SW480 (cell line): Measurements from ENCODE around the gene SPNS1.
A peak's percentile ranks its signal among the peaks of the same experiment; 100 is the strongest.
"Not testable (repeated sequence)": the region's sequence is repeated elsewhere in the genome, so short reads cannot be mapped to it uniquely, and the experiment has no call there.

Source experiments
- DNase-seq: peaks from one replicate; pipeline ENCODE4 v3.0.0-alpha.2; 2016; ENCODE audit warnings: low spot score

SPNS1 gene

DNA sequence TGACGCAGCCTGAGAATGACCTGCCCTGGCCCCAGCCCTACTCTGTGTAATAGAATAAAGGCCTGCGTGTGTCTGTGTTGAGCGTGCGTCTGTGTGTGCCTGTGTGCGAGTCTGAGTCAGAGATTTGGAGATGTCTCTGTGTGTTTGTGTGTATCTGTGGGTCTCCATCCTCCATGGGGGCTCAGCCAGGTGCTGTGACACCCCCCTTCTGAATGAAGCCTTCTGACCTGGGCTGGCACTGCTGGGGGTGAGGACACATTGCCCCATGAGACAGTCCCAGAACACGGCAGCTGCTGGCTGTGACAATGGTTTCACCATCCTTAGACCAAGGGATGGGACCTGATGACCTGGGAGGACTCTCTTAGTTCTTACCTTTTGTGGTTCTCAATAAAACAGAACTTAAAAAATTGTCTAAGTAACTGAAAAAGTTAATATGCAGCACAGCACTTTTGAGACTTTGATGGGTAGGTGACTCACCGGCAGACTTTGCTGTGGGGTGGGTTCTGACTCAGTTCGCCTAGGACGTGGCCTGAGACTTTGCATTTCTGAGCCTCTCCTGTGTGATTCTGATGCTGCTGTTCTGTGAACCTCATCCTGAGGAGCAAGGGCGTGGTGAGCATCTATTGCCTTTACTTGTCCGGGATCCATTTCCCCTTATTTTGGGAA, 15.9 kb downstream of the SPNS1 start:
- DNase-seq: no peak

DNA sequence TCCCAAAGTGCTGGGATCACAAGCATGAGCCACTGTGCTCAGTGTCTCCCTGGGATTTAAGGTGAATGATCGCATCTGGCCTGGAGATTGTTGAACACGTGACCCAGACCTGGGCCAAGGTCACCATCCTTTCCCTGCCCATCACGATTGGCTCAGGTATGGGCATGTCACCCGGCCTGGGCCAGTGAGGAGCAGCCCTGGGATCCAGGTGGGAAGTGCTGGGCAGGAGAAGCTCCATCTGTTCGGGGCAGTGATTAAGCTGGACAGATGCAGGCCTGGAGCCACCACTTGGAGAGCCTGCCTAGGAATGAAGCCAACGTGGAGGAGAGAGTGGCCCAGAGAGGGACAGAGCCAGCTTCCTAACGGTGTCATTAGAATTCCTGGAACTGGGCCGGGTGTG, 17.1 kb downstream of the SPNS1 start:
- no peak for DNase-seq

DNA sequence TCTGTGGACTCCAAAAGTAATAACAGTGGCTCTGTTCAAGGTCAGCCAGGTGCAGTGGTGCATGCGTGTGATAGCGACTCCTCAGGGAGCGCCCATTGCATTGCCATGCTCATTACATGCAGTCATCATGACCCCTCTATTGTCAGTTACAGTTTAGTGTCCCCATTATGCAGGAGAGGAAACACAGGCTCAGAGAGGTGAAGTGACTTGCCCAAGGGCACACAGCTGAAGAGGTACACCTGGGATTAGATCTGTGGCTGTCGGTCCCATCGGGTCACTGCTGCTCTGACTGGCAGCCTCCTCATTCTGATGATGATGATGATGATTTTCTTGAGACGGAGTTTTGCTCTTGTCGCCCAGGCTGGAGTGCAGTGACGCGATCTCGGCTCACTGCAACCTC, 17.9 kb downstream of the SPNS1 start:
- DNase-seq: no peak

DNA sequence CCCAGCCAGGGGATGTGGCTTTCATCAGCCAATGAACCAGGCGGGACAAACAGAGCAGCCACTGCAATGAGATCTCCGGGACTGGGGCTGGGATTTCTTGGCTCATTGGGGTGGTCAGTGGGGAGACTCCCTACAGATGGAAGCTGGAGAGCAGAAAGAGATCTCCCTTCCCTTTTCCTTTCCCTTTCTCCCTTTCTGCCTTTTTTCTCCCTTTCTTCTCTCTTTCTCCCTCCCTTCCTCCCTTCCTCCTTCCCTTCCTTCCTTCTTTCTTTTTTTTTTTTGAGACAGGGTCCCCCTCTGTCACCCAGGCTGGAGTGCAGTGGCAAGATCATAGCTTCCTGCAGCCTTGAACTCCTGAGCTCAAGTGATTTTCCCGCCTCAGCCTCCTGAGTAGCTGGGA, 24.3 kb downstream of the SPNS1 start:
- no peak for DNase-seq

DNA sequence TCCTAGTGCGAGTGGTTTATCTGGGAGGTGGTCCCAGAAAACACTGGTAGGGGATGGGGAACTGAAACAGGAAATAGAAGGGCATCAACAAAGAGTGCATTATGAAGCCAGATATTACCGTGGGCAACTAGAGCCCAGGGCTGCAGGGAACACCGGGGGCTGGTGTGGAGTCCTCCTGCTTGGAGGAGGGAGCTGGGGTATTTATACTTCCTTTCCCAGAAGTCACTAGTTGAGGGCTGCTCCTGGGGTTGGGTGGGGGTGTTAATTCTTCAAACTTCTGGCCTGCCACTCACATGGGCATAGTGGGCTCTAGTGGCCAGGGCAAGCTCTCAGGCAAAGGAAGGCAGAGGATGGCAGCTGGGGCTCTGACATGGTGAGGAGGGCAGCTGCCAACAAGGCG, 25.0 kb downstream of the SPNS1 start:
- DNase-seq: no peak

DNA sequence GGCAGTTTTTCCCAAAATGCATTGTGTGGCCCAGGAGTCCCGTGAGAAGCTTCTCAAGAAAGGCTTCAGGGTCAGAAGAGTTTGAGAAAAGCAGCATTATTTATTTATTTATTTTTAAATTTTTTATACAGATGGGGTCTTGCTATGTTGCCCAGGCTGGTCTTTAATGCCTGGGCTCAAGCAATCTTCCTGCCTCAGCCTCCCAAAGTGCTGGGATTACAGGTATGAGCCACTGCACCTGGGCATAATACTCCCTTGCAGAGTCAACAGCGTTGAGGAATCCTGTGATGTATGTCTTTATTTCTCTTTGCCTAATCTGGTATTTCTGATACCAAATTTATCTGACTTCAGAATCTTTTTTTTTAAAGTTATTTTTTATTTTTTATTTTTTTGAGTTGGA, 25.4 kb downstream of the SPNS1 start:
- DNase-seq: no peak

DNA sequence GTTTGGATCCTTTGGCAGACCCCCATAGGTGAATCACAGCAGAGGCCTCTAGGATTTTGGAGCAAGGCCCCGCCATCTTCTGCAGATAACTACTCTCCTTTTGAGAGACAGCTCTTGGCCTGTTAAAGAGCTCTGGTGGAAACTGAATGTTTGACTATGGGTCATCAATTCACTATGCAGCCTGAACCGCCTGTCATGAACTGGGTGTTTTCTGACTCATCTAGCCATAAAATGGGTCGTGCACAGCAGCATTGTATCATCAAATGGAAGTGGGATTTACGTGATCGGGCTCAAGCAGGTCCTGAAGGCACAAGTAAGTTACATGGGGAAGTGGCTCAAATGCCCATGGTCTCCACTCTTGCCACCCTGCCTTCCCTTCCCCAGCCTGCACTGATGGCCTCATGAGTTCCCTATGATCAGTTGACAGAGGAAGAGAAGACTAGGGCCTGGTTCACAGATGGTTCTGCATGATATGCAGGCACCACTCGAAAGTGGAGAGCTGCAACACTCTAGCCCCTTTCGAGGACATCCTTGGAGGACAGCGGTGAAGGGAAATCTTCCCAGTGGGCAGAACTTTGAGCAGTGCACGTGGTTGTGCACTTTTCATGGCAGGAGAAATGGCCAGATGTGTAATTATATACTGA, 30.0 kb downstream of the SPNS1 start:
- DNase-seq: not testable (repeated sequence)

DNA sequence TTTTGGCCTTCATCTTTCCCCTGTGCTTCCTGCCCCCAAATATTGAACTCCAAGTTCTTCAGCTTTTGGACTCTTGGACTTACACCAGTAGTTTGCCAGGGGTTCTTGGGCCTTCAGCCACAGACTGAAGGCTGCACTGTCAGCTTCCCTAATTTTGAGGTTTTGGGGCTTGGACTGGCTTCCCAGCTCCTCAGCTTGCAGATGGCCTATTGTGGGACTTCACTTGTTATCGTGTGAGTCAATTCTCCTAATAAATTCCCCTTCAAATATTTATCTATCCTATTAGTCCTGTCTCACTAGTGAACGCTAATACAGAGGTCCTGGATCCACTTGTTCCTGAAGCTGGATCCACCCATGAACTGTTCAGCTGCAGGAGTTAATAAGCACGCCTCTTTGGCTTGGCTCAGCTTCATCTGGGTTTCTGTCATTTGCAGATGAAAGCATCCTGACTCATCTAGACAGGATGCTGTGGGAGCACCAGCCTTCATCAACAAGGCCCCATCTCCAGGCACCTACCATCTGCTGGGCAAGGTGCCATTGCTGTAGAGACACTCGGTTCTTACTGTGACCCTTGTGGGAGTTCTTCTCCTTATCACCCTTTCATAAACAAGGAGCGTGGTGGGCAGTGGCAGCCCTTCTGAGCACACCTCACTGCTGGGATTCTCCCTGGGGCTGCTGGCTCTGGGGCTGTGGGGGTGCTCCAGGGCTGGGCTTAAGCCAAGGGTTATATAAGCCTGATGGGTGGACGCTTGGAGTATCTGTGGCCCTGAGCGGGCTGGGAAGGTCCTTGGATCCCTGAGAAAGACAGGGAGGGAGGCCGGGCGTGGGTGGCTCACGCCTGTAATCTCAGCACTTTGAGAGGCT, 33.4 kb downstream of the SPNS1 start:
- peak; percentile 23 for DNase-seq

DNA sequence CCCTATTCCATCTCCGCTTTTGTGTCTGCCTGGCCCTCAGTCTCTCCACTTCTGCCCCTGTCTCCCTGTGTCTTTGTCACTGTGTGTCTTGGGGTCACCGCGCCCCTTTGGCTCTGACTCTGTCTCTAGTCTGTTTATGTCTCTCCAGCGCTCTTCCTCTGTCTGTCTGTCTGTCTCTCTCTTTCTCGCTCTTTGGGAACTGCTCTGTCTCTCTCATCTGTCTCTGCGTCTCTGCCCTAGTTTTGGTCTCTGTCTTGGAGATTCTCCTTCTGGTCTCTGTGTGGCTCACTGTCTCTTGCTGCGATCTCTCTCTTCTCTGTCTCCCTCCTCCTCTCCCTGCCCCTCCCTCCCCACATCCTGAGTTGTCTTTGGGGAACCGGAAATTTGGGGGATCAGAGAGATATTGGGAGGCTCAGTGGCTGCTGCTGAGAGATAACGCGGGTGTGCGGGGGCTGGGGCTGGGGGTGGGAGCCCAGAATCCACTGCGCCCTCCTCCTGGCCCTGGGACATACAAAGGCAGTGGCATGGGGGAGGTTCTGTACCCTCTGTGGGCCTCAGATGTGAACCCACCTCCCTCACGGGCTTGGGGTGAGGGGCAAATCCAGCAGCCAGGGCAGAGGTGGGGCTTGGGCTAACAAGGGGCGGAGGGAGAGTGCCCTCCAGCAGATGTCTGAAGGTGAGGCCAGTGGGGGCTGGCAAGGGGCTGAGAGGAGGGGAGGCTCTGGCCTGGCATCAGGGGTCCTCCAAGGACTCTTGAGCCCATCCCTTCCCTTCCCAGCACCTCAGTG, 34.7 kb downstream of the SPNS1 start:
- DNase-seq: no peak

DNA sequence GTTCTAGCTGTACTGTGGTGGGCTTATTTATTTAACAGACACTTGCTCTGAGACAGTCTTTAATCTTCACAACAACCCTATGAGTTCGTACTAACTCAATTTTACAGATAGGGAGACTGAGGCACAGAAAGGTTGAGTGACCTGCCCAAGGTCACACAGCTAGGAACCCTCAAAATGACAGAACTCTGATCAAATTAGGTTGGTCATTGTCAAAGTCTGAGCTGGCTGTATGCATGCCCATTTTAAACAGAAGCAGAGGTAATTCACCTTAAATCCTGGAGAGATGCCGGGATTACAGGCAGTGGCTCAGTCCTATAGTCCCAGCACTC, 35.2 kb downstream of the SPNS1 start:
- no peak for DNase-seq

DNA sequence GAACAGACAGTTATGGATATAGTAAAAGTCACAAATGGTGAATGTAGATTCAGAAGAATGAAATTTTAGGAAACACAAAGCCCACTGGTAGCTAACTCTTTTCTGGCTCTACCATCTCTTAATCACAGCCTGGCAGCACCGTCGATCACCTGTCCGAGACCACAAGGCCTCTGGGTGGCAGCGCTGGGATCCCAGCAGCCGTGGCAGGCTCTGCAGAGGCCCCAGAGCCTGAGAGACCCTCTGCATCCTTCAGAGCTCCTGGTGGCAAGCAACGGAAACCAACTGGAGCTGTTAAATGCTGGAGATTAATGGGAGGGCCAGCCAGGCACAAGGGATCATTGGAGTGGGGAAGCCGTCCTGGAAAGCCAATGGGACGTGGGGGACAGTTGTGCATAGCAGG, 36.5 kb downstream of the SPNS1 start:
- DNase-seq: no peak

DNA sequence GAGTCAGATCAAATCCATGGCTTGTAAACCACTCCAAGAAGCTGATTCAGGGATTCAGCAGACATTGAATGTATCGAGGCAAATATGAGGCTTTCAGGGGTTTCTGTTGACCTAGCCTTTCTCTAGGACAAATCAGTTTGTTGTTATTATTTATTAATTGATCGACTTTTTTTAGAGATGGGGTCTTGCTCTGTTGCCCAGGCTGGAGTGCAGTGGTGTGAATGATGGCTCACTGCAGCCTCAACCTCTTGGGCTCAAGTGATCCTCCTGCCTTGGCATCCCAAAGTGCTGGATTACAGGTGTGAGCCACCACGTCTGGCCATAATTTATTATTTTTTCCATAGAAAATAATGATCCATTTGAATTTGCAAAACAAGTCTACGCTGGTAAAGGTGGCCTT, 37.3 kb downstream of the SPNS1 start:
- DNase-seq: no peak

DNA sequence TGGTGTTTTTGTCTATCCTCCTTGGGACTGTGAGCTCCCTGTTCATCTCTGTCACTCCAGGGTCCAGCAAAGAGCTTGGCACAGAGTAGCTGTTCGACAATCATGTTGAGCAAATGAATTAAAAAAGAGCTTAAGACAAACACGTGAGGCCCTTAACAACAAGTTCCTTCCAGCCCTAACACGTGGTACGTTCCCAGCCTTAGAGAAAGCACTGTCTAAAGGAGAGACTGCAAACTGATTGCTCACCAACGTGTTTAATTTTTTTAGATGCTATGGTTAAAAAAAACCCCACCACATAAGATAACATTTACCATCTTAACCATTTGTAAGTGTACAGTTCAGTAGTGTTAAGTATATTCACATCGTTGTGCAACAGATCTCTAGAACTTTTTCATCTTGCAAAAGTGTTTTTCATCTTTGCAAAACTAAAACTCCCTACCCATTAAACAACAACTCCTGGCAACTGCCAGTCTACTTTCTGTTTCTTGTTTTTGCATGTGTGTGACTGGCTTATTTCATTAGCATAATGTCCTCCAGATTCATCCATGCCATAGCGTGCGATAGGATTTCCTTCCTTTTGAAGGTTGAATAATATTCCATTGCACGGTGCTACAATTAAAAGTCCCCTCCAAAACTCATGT, 38.5 kb downstream of the SPNS1 start:
- no peak for DNase-seq

DNA sequence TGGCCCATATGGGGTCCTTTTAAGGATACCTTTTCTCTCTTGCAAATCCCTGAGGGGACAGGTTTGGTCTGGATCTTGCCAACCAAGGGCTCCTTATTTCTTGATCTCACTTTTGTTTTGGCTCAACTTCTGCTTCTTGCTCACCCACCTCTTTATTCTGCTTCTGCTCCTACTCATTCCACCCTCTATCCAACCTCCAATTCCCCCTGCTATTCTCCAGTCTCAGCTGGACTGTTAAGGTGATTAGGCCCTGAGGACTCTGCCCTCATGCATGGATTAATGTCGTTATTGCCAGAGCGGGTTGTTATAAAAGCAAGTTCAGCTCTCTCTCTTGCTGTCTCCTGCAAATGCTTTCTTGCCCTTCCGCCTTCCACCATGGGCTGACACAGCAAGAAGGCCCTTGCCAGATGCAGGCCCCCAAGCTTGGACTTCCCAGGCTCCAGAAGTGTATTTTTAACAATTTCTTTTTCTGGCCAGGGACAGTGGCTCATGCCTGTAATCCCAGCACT, 40.0 kb downstream of the SPNS1 start:
- no peak for DNase-seq

DNA sequence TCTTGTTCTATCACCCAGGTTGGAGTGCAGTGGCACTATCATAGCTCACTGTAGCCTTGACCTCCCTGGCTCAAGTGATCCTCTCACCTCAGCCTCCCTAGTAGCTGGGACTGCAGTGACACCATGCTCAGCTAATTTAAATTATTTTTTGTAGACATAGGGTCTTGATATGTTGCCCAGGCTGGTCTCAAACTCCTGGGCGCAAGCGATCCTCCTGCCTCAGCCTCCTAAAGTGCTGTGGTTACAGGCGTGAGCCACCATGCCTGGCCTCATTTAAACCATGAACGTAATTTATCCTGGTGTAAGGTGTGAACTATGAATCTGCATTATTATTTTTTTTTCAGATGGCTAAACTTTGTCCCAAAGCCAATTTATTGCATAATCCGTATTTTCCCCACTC, 47.6 kb downstream of the SPNS1 start:
- DNase-seq: no peak

DNA sequence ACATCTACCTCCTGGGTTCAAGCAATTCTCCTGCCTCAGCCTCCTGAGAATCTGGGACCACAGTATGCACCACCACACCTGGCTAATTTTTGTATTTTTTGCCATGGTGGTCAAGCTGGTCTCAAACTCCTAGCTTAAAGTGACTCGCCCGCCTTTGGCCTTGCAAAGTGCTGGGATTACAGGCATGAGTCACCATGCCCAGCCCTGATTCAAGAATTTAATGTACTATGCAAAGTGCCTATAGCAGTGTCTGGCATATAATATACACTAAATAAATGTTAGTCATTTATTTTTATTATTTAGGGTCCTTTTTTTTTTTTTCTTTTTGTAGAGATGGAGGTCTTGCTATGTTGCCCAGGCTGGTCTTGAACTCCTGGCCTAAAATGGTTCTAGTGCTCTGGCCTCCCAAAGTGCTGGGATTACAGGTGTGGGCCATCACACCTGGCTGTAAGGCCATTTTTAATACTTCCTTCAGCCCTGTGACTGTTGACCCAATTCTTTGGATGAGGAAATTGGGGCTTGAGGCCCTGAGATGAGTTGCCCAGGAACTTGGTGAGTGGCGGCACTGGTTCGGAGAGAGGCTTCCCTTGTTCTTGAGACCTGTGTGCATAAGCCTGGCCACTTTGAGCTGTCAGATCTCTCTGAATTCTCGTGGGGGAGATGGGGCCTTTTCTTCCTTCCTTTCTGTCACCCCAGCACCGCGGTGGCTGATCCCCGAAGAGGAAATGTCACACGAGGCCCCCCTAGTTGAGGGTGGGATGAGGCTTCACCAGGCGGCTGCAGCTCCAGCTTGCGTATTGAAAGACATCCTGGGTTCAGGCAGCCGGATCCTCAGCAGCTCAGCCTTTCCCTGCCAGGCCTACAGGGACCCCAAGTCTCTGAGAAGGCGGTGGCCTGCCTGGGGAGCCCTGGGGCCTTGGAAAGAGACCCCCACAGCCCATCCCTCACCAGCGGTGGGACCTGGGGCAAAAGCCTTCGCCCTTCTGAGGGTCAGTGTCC, 49.0 kb downstream of the SPNS1 start:
- no peak for DNase-seq

DNA sequence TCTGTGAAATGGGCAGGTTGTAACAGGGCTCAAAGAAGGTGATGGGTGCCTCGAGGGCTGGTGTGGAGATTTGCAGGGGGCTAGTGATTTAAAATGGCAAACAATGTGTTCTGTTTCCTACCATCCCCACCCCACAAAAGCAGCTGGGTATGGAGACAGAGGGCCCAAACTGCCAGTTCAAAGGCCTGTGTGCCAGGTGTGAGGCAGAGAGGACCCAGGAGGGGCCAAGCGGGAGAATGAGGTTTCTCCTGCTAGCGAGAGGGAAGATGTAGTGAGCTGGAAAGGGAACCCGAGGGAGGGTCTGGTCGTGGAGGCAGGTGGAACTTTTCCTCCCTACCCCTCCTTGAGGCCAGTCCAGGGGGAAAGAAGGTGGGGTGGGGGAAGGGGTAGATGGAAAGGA, 49.7 kb downstream of the SPNS1 start:
- no peak for DNase-seq

DNA sequence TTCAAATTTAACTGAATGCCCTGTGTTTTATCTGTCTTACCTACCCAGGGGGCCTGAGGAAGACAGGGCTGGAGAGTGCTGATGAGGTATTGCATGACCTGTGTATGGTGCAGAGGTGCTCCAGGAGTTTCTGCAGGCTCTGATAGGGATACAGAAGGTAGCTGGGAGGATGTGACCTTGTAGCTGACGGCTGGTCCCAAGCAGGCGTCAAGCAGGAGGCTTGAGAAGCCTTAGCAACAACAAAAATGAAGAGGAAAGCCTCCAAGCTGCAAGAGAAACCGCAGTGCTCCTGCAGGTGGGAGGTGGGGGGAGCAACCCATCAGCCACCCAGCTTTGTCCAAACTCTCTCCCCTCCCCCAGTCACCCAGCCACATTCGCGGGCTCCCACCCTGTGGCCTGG, 50.6 kb downstream of the SPNS1 start:
- DNase-seq: no peak

DNA sequence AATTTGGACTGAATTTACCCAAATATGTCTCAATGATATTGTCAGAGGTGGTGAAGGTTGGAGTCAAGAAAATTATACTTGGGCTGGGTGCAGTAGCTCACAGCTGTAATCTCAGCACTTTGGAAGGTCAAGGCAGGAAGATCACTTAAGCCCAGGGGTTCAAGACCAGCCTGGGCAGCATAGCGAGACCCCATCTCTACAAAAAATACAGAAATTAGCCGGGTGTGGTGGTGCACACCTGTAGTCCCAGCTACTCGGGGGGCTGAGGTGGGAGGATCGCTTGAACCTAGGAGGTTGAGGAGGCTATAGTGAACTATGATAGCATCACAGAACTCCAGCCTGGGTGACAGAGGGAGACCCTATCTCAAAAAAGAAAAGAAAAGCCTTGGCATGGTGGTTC, 51.2 kb downstream of the SPNS1 start:
- no peak for DNase-seq

DNA sequence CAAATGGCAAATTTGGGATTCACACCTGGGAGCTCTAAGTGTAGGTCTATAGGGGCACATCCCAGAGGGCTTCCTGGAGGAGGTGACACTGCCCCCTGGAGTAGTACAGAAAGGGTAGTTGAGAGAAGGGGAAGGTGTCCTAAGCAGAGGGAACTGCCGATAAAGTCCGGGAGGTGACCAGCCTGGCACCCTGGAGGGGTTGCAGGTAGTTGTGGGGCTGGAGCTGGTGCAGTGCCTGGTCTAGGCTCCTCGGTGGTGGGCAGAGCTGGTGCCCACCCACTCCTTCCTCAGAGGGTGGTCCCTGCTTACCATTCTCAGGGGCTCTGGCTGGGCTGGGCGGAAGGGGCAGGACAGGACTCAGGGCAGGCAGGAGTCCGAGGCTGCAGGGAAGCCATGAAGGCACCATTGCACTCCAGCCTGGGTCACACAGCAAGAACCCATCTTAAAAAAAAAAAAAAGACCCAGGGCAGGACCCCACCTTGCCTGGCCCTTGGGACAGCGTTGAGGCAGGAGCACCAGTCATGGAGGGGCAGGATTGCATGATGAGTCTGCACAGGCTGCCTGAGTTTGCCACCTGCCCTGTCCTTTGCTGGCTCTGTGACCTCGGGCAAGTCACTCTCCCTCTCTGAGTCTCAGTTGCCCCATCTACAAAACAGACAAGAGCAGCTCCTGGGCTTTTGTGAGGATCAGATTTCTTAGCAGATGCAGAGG, 54.0 kb downstream of the SPNS1 start:
- DNase-seq: no peak
